ENCODE results near the gene EMC7. TPM values are rescaled to one million over a fixed set of nuclear protein-coding genes. Genes with fewer than 3 reads are reported as not detected.

The EMC7 gene
- total RNA-seq, 1 donor from 2014 or later, result 58.6 TPM

GRCh38 chr15:34039790-34040113, 61.9 kb downstream of the EMC7 start:
- no peak for DNase-seq (ENCODE audit: extremely low read depth, low read depth, low spot score)

GRCh38 chr15:34038871-34039789, 62.5 kb downstream of the EMC7 start, which contains the start of gene AVEN:
Gene AVEN (minus strand): TSS chr15:34039204. CDS start chr15:34039046, 158 bp downstream.
- DNase-seq (ENCODE audit: extremely low read depth, low read depth, low spot score), result no peak

GRCh38 chr15:34038023-34038870, 63.4 kb downstream of the EMC7 start:
- DNase-seq (ENCODE audit: extremely low read depth, low read depth, low spot score), result no peak

Other genes with a start within 250 kb of the EMC7 start
- not detected in 2 replicates for gene CHRM5, start 133.4 kb downstream of the EMC7 start, total RNA-seq
- gene AVEN, start 62.7 kb downstream of the EMC7 start, total RNA-seq, result 20.7 and 26.0 TPM in 2 replicates
- 1.1 and 1.5 TPM in 2 replicates for gene PGBD4, start 221 bp upstream of the EMC7 start, total RNA-seq
- gene KATNBL1, start 108.2 kb upstream of the EMC7 start, total RNA-seq, result 35.0 and 47.7 TPM in 2 replicates
- 145 and 150 TPM in 2 replicates for gene EMC4, start 123.2 kb upstream of the EMC7 start, total RNA-seq
- gene SLC12A6, start 235.9 kb upstream of the EMC7 start, total RNA-seq, result 23.0 and 29.8 TPM in 2 replicates
- 397 TPM in 2 replicates for gene NOP10, start 241.3 kb upstream of the EMC7 start, total RNA-seq
- gene NUTM1, start 241.5 kb upstream of the EMC7 start, total RNA-seq, result not detected in 2 replicates